IMR-90 (cell line): ENCODE results near the gene TOR2A. TPM values are rescaled to one million over a fixed set of nuclear protein-coding genes. Genes with fewer than 3 reads are reported as not detected.

Experiments
- ATAC-seq: fragments of 200-7000 bp; cut with Tn5 transposase; 2 replicates; pipeline ENCODE4 v1.9.1; 2020; ENCODE audit warnings: low read depth, mild to moderate bottlenecking, moderate library complexity
- BruUV-seq: library from RNA; stranded (reverse); fragments of 400-500 nt; replicated peaks from 2 replicates; lab custom pipeline; 2021; lab: Mats Ljungman, UMichigan
- CTCF ChIA-PET: fragments of 300-600 bp; formaldehyde crosslinking; extraction: SDS; loops from one replicate; lab custom pipeline; 2021; ENCODE audit warnings: antibody characterized with exemption; lab: Yijun Ruan, JAX
- POLR2A ChIA-PET: fragments of 300-600 bp; sonication (Branson Sonifier 250); formaldehyde crosslinking; loops from one replicate; lab custom pipeline; 2022; ENCODE audit warnings: antibody characterized with exemption; ENCODE audit not compliant: unreplicated experiment; lab: Charles Lee
- DNase-seq: peaks from one replicate; pipeline ENCODE4 v3.0.0; 2013
- H2AFZ ChIP-seq: replicated peaks from 2 replicates; pipeline ENCODE3; 2013; ENCODE audit warnings: low read length, mild to moderate bottlenecking; ENCODE audit not compliant: poor library complexity
- H2AK5ac ChIP-seq: 2 replicates; pipeline ENCODE4 v1.6.1; 2013; ENCODE audit warnings: low read depth, low read length, inconsistent platforms
- H2AK9ac ChIP-seq: replicated peaks from 2 replicates; pipeline ENCODE3; 2013; ENCODE audit warnings: mild to moderate bottlenecking, low read depth, low read length, moderate library complexity; ENCODE audit not compliant: poor library complexity
- H2BK120ac ChIP-seq: 2 replicates; pipeline ENCODE4 v1.6.1; 2013; ENCODE audit warnings: low read depth, low read length, inconsistent platforms
- H2BK15ac ChIP-seq: 3 replicates; pipeline ENCODE4 v1.6.1; 2013; ENCODE audit warnings: low read depth, low read length, inconsistent platforms
- H2BK20ac ChIP-seq: 2 replicates; pipeline ENCODE4 v1.6.1; 2013; ENCODE audit warnings: low read depth, mild to moderate bottlenecking, inconsistent platforms, low read length, moderate library complexity
- H2BK5ac ChIP-seq: 2 replicates; pipeline ENCODE4 v1.6.1; 2013; ENCODE audit warnings: mild to moderate bottlenecking, low read depth, low read length, inconsistent platforms; ENCODE audit not compliant: poor library complexity, severe bottlenecking
- H3K14ac ChIP-seq: replicated peaks from 2 replicates; pipeline ENCODE4 v1.6.1; 2013; ENCODE audit warnings: low read depth, low read length, inconsistent platforms
- H3K18ac ChIP-seq: 2 replicates; pipeline ENCODE4 v1.6.1; 2013; ENCODE audit warnings: low read depth, low read length, control low read depth
- H3K23ac ChIP-seq: 2 replicates; pipeline ENCODE4 v1.6.1; 2013; ENCODE audit warnings: low read depth, low read length, inconsistent platforms
- H3K27ac ChIP-seq: 2 replicates; pipeline ENCODE4 v1.5.1; 2013; ENCODE audit warnings: mild to moderate bottlenecking, control low read depth, low read length; ENCODE audit not compliant: insufficient read depth
- H3K27me3 ChIP-seq: 2 replicates; pipeline ENCODE4 v1.6.1; 2013; ENCODE audit warnings: low read length; ENCODE audit not compliant: control insufficient read depth, insufficient read depth
- H3K36me3 ChIP-seq: 2 replicates; pipeline ENCODE4 v1.6.1; 2013; ENCODE audit warnings: low read length, mixed read lengths; ENCODE audit not compliant: control insufficient read depth, insufficient read depth
- H3K4ac ChIP-seq: 2 replicates; pipeline ENCODE4 v1.6.1; 2013; ENCODE audit warnings: low read depth, low read length, inconsistent platforms
- H3K4me1 ChIP-seq: 2 replicates; pipeline ENCODE4 v1.6.1; 2013; ENCODE audit warnings: low read length, mixed read lengths; ENCODE audit not compliant: control insufficient read depth, insufficient read depth
- H3K4me2 ChIP-seq: 2 replicates; pipeline ENCODE4 v1.6.1; 2013; ENCODE audit warnings: low read depth, mild to moderate bottlenecking, control low read depth, low read length, moderate library complexity
- H3K4me3 ChIP-seq: 2 replicates; pipeline ENCODE4 v1.5.1; 2013; ENCODE audit warnings: low read depth, mild to moderate bottlenecking, control low read depth, low read length, moderate library complexity; ENCODE audit not compliant: insufficient read depth
- H3K56ac ChIP-seq: 2 replicates; pipeline ENCODE4 v1.6.1; 2013; ENCODE audit warnings: low read length, inconsistent platforms; ENCODE audit not compliant: insufficient read depth; ENCODE audit errors: extremely low read depth
- H3K79me1 ChIP-seq, 2 experiments: 2 replicates each; pipeline ENCODE4 v1.6.1; 2013; ENCODE audit warnings: low read length in 2 of 2, inconsistent platforms in 1 of 2, low read depth in 1 of 2
- H3K9ac ChIP-seq: 2 replicates; pipeline ENCODE4 v1.6.1; 2013; ENCODE audit warnings: low read depth, low read length, control low read depth
- H3K9me1 ChIP-seq: 2 replicates; pipeline ENCODE4 v1.6.1; 2013; ENCODE audit warnings: low read length, inconsistent platforms; ENCODE audit not compliant: insufficient read depth
- H3K9me3 ChIP-seq: 2 replicates; pipeline ENCODE4 v1.6.1; 2013; ENCODE audit warnings: low read length; ENCODE audit not compliant: control insufficient read depth, insufficient read depth
- H4K20me1 ChIP-seq: 2 replicates; pipeline ENCODE4 v1.6.1; 2013; ENCODE audit warnings: low read length, inconsistent platforms; ENCODE audit not compliant: insufficient read depth
- H4K5ac ChIP-seq: 2 replicates; pipeline ENCODE4 v1.6.1; 2013; ENCODE audit warnings: mild to moderate bottlenecking, low read depth, low read length, control low read depth
- H4K8ac ChIP-seq, 2 experiments: 2 replicates each; pipeline ENCODE4 v1.6.1; 2013; ENCODE audit warnings: low read depth in 2 of 2, low read length in 2 of 2, control low read depth in 1 of 2, inconsistent platforms in 1 of 2
- H4K91ac ChIP-seq: 2 replicates; pipeline ENCODE4 v1.6.1; 2013; ENCODE audit warnings: low read depth, low read length, inconsistent platforms; ENCODE audit not compliant: insufficient read depth
- BHLHE40 ChIP-seq: fragments of 150-350 bp; IDR thresholded peaks from 2 replicates; pipeline ENCODE4 v1.6.1; 2016; ENCODE audit warnings: mild to moderate bottlenecking, low read depth, low read length
- CEBPB ChIP-seq: IDR thresholded peaks from 2 replicates; pipeline ENCODE4 v1.6.1; 2012; ENCODE audit warnings: low read depth, low read length, improper control_type of control experiment
- CTCF ChIP-seq: conservative IDR thresholded peaks from 2 replicates; pipeline ENCODE4 v1.5.1; 2012; ENCODE audit warnings: mild to moderate bottlenecking, low read depth, low read length, improper control_type of control experiment
- ELK1 ChIP-seq: fragments of 150-350 bp; IDR thresholded peaks from 2 replicates; pipeline ENCODE4 v1.6.1; 2016; ENCODE audit warnings: low read depth, mild to moderate bottlenecking, low read length, moderate library complexity, borderline replicate concordance
- MAFK ChIP-seq: IDR thresholded peaks from 2 replicates; pipeline ENCODE4 v1.6.1; 2012; ENCODE audit warnings: low read depth, low read length, improper control_type of control experiment
- MAZ ChIP-seq: IDR thresholded peaks from 2 replicates; pipeline ENCODE4 v1.6.1; 2012; ENCODE audit warnings: low read depth, mild to moderate bottlenecking, low read length, improper control_type of control experiment, moderate library complexity, borderline replicate concordance
- NFE2L2 ChIP-seq: fragments of 150-350 bp; IDR thresholded peaks from 2 replicates; pipeline ENCODE4 v1.6.1; 2016; ENCODE audit warnings: low read depth, mild to moderate bottlenecking, low read length
- POLR2A ChIP-seq: IDR thresholded peaks from 2 replicates; pipeline ENCODE4 v1.6.1; 2012; ENCODE audit warnings: mild to moderate bottlenecking, low read depth, low read length
- RAD21 ChIP-seq: IDR thresholded peaks from 2 replicates; pipeline ENCODE4 v1.6.1; 2012; ENCODE audit warnings: low read length, improper control_type of control experiment
- SMC3 ChIP-seq: fragments of 150-350 bp; IDR thresholded peaks from 2 replicates; pipeline ENCODE4 v1.6.1; 2016; ENCODE audit warnings: low read depth, mild to moderate bottlenecking, antibody characterized with exemption, low read length, moderate library complexity
- WGBS, 2 experiments: methylation state at CpG; one replicate each; pipeline versions ENCODE4 v1.1.5 to v1.1.7; 2013; ENCODE audit warnings: missing lambda C conversion rate in 2 of 2; ENCODE audit not compliant: insufficient read length in 1 of 2; ENCODE audit errors: extremely low coverage in 2 of 2; 5-methylcytosine and 5-hydroxymethylcytosine counted together
- dilution Hi-C: fragments of 300-500 bp; cut with HindIII; formaldehyde crosslinking; loops from one replicate; pipeline ENCODE4 v1.14.3; 2018; ENCODE audit warnings: low sequenced_read_pairs; ENCODE audit not compliant: unreplicated experiment
- in situ Hi-C: fragments of 300-500 bp; cut with MboI; formaldehyde crosslinking; loops from 3 replicates; pipeline ENCODE4 v1.14.3; 2019; ENCODE audit warnings: low sequenced_read_pairs, inconsistent platforms, mixed read lengths
- intact Hi-C: fragments of 100-400 bp; cut with micrococcal nuclease; formaldehyde crosslinking; loops from 2 replicates; pipeline ENCODE4 v1.10.0; 2022
- polyA plus RNA-seq, 3 experiments: library from polyadenylated mRNA; depleted of rRNA; stranded (reverse); fragments of >200 nt; gene quantifications; 2 replicates each; pipeline ENCODE4 v1.2.3, GENCODE V29; 2012; ENCODE audit warnings: low replicate concordance in 1 of 3
- total RNA-seq: library from RNA; depleted of rRNA; stranded (reverse); fragments of >200 nt; gene quantifications from 2 replicates; pipeline ENCODE4 v1.2.3, GENCODE V29; 2012

TOR2A gene
- total and polyA plus RNA-seq, 2 of the 4 experiments (the other 2 are of a cell fraction): 0.90 to 12.5 TPM

GRCh38 chr9:127694890-127695720, 40.0 kb downstream of the TOR2A start:
- H3K4me2 ChIP-seq: no peak overlapping the region
- intact Hi-C loops (no loop called here), in situ Hi-C loops (no loop called here), dilution Hi-C loops (no loop called here)
- H3K18ac ChIP-seq: no peak overlapping the region
- no peak overlapping the region for H2AK9ac ChIP-seq
- no peak overlapping the region for H3K4me3 ChIP-seq
- H3K27ac ChIP-seq: no peak overlapping the region
- H3K36me3 ChIP-seq: peaks cover 18% of the 10 kb centered on the region
- H4K8ac ChIP-seq: no peak overlapping the region
- no peak overlapping the region for H2AFZ ChIP-seq
- no peak overlapping the region for H3K23ac ChIP-seq
- no peak overlapping the region for H3K4ac ChIP-seq
- H4K5ac ChIP-seq: no peak overlapping the region
- no peaks in the 10 kb centered on the region for H4K20me1 ChIP-seq
- ATAC-seq (no peak), DNase-seq (no peak)
- no peak for TF ChIP-seq POLR2A
- no peak for TF ChIP-seq CTCF
- TF ChIP-seq CEBPB: no peak
- TF ChIP-seq MAFK: no peak
- TF ChIP-seq SMC3: no peak
- TF ChIP-seq ELK1: no peak
- no peak for TF ChIP-seq NFE2L2
- TF ChIP-seq MAZ: no peak
- no peak for TF ChIP-seq RAD21
- no peak for TF ChIP-seq BHLHE40
- no peaks in the 10 kb centered on the region for H3K9me3 ChIP-seq
- no peak overlapping the region for H2BK5ac ChIP-seq
- H3K9me1 ChIP-seq: peaks cover 3% of the 10 kb centered on the region
- no peaks in the 10 kb centered on the region for H3K27me3 ChIP-seq
- no peaks in the 10 kb centered on the region for H3K79me1 ChIP-seq
- no peak overlapping the region for H2AK5ac ChIP-seq
- BruUV-seq: no TSS peak
- H3K14ac ChIP-seq: no peak overlapping the region
- no peak overlapping the region for H4K91ac ChIP-seq
- no peak overlapping the region for H3K9ac ChIP-seq
- no peak overlapping the region for H2BK15ac ChIP-seq
- H2BK20ac ChIP-seq: no peak overlapping the region
- CTCF ChIA-PET: no interaction called here
- no peak overlapping the region for H2BK120ac ChIP-seq
- 55% methylated on average over 4 of the region's 9 CpGs; no CpG with 5 or more reads in 1 of the 2 experiments for WGBS, 2 experiments
- no peaks in the 10 kb centered on the region for H3K4me1 ChIP-seq
- POLR2A ChIA-PET: no interaction called here
- H3K56ac ChIP-seq: no peak overlapping the region
